Gastroesophageal sphincter (tissue), 3 donors: ENCODE data around the gene SLC16A10.

ENCODE experiments used
- CTCF ChIP-seq, 4 experiments: fragments of 200-600 bp in 2 of 4; fragments of 450-650 bp in 2 of 4; sonication (generic) in 1 of 4; IDR thresholded peaks; one replicate each; pipeline ENCODE4 v1.5.1; 2017 to 2019; ENCODE audit warnings: antibody characterized with exemption in 4 of 4, mild to moderate bottlenecking in 2 of 4, moderate library complexity in 2 of 4
- EP300 ChIP-seq: sonication (generic); formaldehyde crosslinking; IDR thresholded peaks from one replicate; pipeline ENCODE4 v1.6.1; 2017; ENCODE audit warnings: antibody characterized with exemption, mild to moderate bottlenecking
- POLR2A ChIP-seq, 2 donors: fragments of 450-650 bp; IDR thresholded peaks; one replicate each; pipeline ENCODE4 v1.6.1; 2017; ENCODE audit warnings: antibody characterized with exemption in 2 of 2, mild to moderate bottlenecking in 2 of 2, moderate library complexity in 1 of 2
- POLR2AphosphoS5 ChIP-seq: sonication (generic); formaldehyde crosslinking; IDR thresholded peaks from one replicate; pipeline ENCODE4 v1.6.1; 2017; ENCODE audit warnings: antibody characterized with exemption

GRCh38 chr6:111047244-111047643 is 40.1 kb upstream of the SLC16A10 start:
- TF ChIP-seq POLR2A (IDR thresholded peaks at IDR 0.05): no peak
- TF ChIP-seq CTCF (IDR thresholded peaks at IDR 0.05): no peak
- no peak for TF ChIP-seq POLR2AphosphoS5
- TF ChIP-seq EP300: no peak
